Pons (tissue), 1 donor: ENCODE results near the gene TUBGCP6.
"Not testable (repeated sequence)": the region's sequence is repeated elsewhere in the genome, so short reads cannot be mapped to it uniquely, and the experiment has no call there.

ENCODE experiments used
- DNase-seq: peaks from one replicate; pipeline ENCODE4 v3.0.0-alpha.2; 2016; ENCODE audit warnings: low spot score

TUBGCP6 gene

GRCh38 chr22:50168490-50169180, 76.2 kb downstream of the TUBGCP6 start:
- not testable (repeated sequence) for DNase-seq

GRCh38 chr22:50167689-50168489, 76.9 kb downstream of the TUBGCP6 start:
- DNase-seq: no peak
